DND-41 (cell line): ENCODE results near the gene CRABP1.

ENCODE experiments used
- ATAC-seq: fragments of 200-7000 bp; cut with Tn5 transposase; 3 replicates; pipeline ENCODE4 v1.9.1; 2021; ENCODE audit warnings: low read depth; ENCODE audit not compliant: insufficient read depth
- DNase-seq: peaks from one replicate; pipeline ENCODE4 v3.0.0-alpha.2; 2020
- H2AFZ ChIP-seq: 2 replicates; pipeline ENCODE4 v1.6.0; 2012; ENCODE audit warnings: low read depth, low read length
- H3K27ac ChIP-seq: 2 replicates; pipeline ENCODE4 v1.5.1; 2012; ENCODE audit warnings: low read length, inconsistent platforms
- H3K27me3 ChIP-seq: fragments of 200-600 bp; sonication (generic); 2 replicates; pipeline ENCODE4 v1.6.0; 2012; ENCODE audit warnings: low read length, mild to moderate bottlenecking, inconsistent platforms; ENCODE audit not compliant: insufficient read depth, poor library complexity
- H3K36me3 ChIP-seq: 2 replicates; pipeline ENCODE4 v1.5.1; 2012; ENCODE audit warnings: low read length, inconsistent platforms; ENCODE audit not compliant: insufficient read depth
- H3K4me1 ChIP-seq: 2 replicates; pipeline ENCODE4 v1.5.1; 2012; ENCODE audit warnings: mild to moderate bottlenecking, low read length; ENCODE audit not compliant: insufficient read depth
- H3K4me2 ChIP-seq: 2 replicates; pipeline ENCODE4 v1.6.0; 2012; ENCODE audit warnings: mild to moderate bottlenecking, moderate library complexity, low read length, inconsistent platforms; ENCODE audit not compliant: insufficient read depth
- H3K4me3 ChIP-seq, 2 experiments: fragments of 200-600 bp in 1 of 2; shearing (Covaris generic) in 1 of 2; 2 replicates each; pipeline ENCODE4 v1.5.1; 2012 to 2016; ENCODE audit warnings: inconsistent platforms in 2 of 2, low read length in 2 of 2, mild to moderate bottlenecking in 2 of 2, low read depth in 1 of 2, moderate library complexity in 1 of 2
- H3K79me2 ChIP-seq: 2 replicates; pipeline ENCODE4 v1.6.0; 2012; ENCODE audit warnings: low read length, inconsistent platforms; ENCODE audit not compliant: insufficient read depth
- H3K9ac ChIP-seq: 2 replicates; pipeline ENCODE4 v1.6.0; 2012; ENCODE audit warnings: low read depth, mild to moderate bottlenecking, inconsistent platforms, low read length, moderate library complexity
- H3K9me3 ChIP-seq: 2 replicates; pipeline ENCODE4 v1.5.1; 2012; ENCODE audit warnings: low read length, moderate library complexity, mild to moderate bottlenecking, inconsistent platforms; ENCODE audit not compliant: insufficient read depth, severe bottlenecking
- H4K20me1 ChIP-seq: 2 replicates; pipeline ENCODE4 v1.6.0; 2012; ENCODE audit warnings: low read length; ENCODE audit not compliant: insufficient read depth
- CTCF ChIP-seq: IDR thresholded peaks from 2 replicates; pipeline ENCODE4 v1.5.1; 2012; ENCODE audit warnings: borderline replicate concordance, low read length, moderate library complexity, mild to moderate bottlenecking; ENCODE audit not compliant: poor library complexity, severe bottlenecking; ENCODE audit errors: extremely low read depth
- EZH2 ChIP-seq: IDR thresholded peaks from 3 replicates; pipeline ENCODE4 v1.6.1; 2012; ENCODE audit warnings: borderline replicate concordance, low read depth, mild to moderate bottlenecking, moderate library complexity, low read length, inconsistent platforms; ENCODE audit not compliant: severe bottlenecking

The CRABP1 gene

GRCh38 chr15:78361771-78362506 lies 21.8 kb downstream of the CRABP1 start:
- Histone ChIP-seq H4K20me1 (no peaks in the 10 kb centered on the region), H2AFZ (no peak overlapping the region), H3K4me3 (no peak overlapping the region)

GRCh38 chr15:78362716-78363380 lies 22.7 kb downstream of the CRABP1 start:
- H3K4me2 ChIP-seq = no peak overlapping the region
- no peak overlapping the region for H3K4me3 ChIP-seq
- DNase-seq (no peak), ATAC-seq (no peak)
- peaks cover 14% of the 10 kb centered on the region for H3K27me3 ChIP-seq
- H4K20me1 ChIP-seq = no peaks in the 10 kb centered on the region
- H3K4me1 ChIP-seq = no peaks in the 10 kb centered on the region
- H2AFZ ChIP-seq = no peak overlapping the region
- H3K9me3 ChIP-seq = no peaks in the 10 kb centered on the region
- no peak for TF ChIP-seq EZH2
- no peak for TF ChIP-seq CTCF
- H3K27ac ChIP-seq = no peak overlapping the region
- no peak overlapping the region for H3K9ac ChIP-seq
- no peaks in the 10 kb centered on the region for H3K79me2 ChIP-seq
- H3K36me3 ChIP-seq = no peaks in the 10 kb centered on the region

More at GRCh38 chr15:78361771-78362506, 21.8 kb downstream of the CRABP1 start:
- H3K79me2 ChIP-seq = no peaks in the 10 kb centered on the region
- H3K36me3 ChIP-seq = no peaks in the 10 kb centered on the region
- H3K27ac ChIP-seq = no peak overlapping the region
- TF ChIP-seq CTCF = no peak
- TF ChIP-seq EZH2 = no peak
- ATAC-seq = no peak
- DNase-seq = no peak
- peaks cover 14% of the 10 kb centered on the region for H3K27me3 ChIP-seq
- no peak overlapping the region for H3K9ac ChIP-seq
- H3K4me1 ChIP-seq = no peaks in the 10 kb centered on the region
- H3K4me2 ChIP-seq = no peak overlapping the region
- no peaks in the 10 kb centered on the region for H3K9me3 ChIP-seq

- H3K4me3 ChIP-seq = no peak overlapping the region
- no peaks in the 10 kb centered on the region for H3K36me3 ChIP-seq
- H2AFZ ChIP-seq = no peak overlapping the region
- no peaks in the 10 kb centered on the region for H3K4me1 ChIP-seq
- no peak for ATAC-seq
- H3K79me2 ChIP-seq = no peaks in the 10 kb centered on the region
- H3K4me2 ChIP-seq = no peak overlapping the region
- no peak overlapping the region for H3K27ac ChIP-seq
- no peaks in the 10 kb centered on the region for H3K9me3 ChIP-seq
- no peak overlapping the region for H3K9ac ChIP-seq
- TF ChIP-seq CTCF = no peak
- no peak for TF ChIP-seq EZH2
- DNase-seq = no peak
- H4K20me1 ChIP-seq = no peaks in the 10 kb centered on the region
- H3K27me3 ChIP-seq = peaks cover 14% of the 10 kb centered on the region
Measured at GRCh38 chr15:78363381-78363734, 23.2 kb downstream of the CRABP1 start.
